GM12865 (cell line): ENCODE results near the gene ZNF587.
"Not testable (repeated sequence)": the region's sequence is repeated elsewhere in the genome, so short reads cannot be mapped to it uniquely, and the experiment has no call there.

ENCODE experiments used
- DNase-seq: peaks from one replicate; pipeline ENCODE4 v3.0.0; 2010; ENCODE audit warnings: low read depth
- H3K4me3 ChIP-seq: 2 replicates; pipeline ENCODE4 v1.5.1; 2011; ENCODE audit warnings: mild to moderate bottlenecking, low read depth, low read length, control low read depth
- CTCF ChIP-seq: IDR thresholded peaks from 2 replicates; pipeline ENCODE4 v1.5.1; 2011; ENCODE audit warnings: low read length, control low read depth, low read depth, inconsistent platforms; ENCODE audit not compliant: insufficient read depth; ENCODE audit errors: missing control alignments

The ZNF587 gene

DNA sequence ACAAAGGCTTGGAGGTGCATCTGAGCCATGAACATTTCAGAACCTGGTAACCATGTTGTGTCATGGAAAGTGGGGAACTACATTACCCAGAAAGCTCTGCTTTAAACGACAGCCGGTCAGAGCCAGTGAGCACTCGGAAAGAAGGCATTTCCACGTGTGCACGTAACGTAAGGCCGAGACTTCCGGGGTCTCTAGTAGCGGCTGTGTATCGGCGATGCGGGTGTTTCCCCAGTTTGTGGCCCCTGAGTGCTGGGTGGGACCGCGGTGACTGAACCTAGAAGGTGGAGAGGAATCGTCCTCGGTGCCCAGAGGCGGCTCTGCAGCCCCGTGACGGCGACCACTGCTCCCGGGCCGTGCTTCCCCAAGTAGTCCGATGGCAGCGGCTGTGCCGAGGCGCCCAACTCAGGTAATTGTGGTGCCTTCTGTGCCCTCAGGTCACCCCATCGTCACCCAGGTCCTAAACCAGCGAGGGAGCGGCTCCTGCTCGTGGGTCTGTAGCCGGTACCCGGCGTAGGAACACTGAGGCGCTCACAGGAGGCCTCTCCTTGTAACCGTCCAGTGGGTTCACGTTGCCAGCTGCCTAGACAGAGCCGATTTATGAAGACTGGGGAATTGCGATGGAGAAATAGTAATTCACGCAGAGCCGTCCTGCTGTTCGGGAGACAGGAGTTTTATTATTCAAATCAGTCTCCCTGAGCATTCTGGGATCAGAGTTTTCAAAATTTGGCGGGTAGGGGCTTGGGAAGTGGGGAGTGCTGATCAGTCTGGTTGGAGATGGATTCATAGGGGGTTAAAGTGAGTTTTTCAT is at the start of gene ZNF587:
ZNF587 (plus strand) TSS at position 194 of the 808 bp plus-strand sequence; CDS start at position 374, 180 bp downstream.
- peak within 1 kb of the TSS; percentile 90 for H3K4me3 ChIP-seq
- DNase-seq, result peak; percentile 93

DNA sequence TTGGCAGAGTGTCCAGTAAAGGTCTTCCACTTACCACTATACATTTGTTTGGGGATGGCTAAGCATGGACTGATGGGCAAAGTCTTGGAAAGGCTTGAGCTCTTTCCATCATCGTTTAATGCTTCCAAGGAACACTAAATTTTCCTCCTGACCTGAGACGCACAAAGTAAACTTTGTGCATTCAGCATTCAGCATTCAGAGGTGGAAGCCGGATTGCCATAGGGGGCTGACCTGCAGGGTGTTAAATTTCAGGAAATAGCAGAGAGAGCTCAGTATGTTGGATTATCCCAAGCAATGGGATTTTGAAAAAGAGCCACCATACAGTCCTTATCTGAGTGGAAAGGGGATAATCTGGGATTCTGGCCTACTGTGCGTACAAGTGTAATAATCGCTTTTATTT is 49.0 kb upstream of the ZNF587 start:
- DNase-seq, result no peak
- no peak for TF ChIP-seq CTCF
- H3K4me3 ChIP-seq, result no peak overlapping the region

GRCh38 chr19:57802269-57802668 is 47.4 kb upstream of the ZNF587 start:
- DNase-seq, result peak; percentile 34
- H3K4me3 ChIP-seq, result no peak overlapping the region
- TF ChIP-seq CTCF, result no peak

DNA sequence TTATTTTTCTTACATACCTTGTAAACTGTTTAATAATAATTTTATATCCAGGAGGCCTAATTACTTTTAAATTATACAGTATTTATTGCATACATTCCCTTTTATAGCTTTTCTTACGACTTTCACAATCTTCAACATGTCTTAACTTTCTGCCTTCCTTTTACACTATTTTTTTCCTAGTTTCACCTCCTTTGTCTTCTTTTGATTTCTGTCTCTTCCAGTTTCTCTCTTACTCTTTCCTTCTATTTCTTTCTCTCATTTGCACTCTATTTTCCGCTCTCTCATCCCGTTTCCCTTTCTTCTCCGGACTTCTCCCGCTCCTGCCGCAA is 46.4 kb upstream of the ZNF587 start:
- no peak overlapping the region for H3K4me3 ChIP-seq
- DNase-seq, result no peak
- TF ChIP-seq CTCF, result no peak

DNA sequence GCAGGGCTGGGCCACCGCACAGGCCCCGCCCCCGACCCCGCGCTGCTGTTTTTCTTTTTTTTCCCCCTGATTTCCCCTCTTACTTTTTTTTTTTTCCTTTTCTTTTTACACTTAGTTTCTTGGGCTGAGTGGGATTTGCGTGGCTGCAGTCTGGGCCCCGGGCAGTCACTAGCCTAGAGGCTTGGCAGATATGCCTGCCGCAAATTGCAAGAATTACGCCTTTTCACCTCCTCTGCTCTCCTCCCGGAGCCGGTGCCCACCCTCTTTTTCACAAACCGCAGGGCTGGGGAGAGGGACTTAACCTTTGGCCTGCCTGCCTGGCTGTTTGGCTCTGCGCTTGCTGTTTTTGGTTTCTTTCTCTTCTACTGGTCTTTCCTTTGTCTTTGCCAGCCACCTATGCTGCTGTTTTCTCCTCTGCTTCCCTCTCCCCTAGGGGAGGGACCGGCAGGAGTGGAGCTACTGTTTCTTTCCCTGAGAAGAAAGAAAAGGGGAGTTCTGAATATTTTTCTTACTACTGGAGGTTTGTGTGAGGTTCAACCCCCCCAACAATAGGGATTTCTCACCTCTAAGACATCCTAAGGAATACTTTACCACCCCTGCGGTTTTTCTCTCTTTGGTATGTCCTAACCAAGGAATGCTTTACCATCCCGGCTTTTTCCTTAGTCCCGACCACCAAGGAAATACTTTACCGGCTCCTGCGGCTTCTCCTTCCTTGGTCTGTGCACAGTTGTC is 45.9 kb upstream of the ZNF587 start:
- no peak for TF ChIP-seq CTCF
- H3K4me3 ChIP-seq, result no peak overlapping the region
- no peak for DNase-seq

GRCh38 chr19:57807541-57807940 is 42.1 kb upstream of the ZNF587 start:
- no peak for TF ChIP-seq CTCF
- no peak overlapping the region for H3K4me3 ChIP-seq
- DNase-seq, result no peak

DNA sequence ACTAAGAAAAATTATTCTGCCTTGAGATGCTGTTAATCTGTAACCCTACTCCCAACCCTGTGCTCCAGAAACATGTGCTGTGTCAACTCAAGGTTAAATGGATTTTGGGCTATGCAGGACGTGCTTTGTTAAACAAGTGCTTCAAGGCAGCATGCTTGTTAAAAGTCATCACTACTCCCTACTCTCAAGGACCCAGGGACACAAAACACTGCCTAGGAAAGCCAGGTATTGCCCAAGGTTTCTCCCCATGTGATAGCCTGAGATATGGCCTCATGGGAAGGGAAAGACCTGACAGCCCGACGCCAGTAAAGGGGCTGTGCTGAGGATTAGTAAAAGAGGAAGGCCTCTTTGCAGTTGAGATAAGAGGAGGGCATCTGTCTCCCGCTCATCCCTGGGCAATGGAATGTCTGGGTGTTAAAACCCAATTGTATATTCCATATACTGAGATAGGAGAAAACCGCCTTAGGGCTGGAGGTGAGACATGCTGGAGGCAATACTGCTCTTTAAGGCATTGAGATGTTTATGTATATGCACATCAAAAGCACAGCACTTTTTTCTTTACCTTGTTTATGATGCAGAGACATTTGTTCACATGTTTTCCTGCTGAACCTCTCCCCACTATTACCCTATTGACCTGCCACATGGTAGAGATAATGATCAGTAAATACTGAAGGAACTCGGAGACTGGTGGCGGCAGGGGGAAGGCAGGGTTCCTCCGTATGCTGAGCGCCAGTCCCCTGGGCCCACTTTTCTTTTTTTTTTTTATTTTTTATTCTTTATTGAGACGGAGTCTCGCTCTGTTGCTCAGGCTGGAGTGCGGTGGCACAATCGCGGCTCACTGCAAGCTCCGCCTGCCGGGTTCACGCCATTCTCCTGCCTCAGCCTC is 39.0 kb upstream of the ZNF587 start:
- not testable (repeated sequence) for H3K4me3 ChIP-seq, DNase-seq
